ENCODE measurements around the gene DOCK2.

Gene DOCK2

DNA sequence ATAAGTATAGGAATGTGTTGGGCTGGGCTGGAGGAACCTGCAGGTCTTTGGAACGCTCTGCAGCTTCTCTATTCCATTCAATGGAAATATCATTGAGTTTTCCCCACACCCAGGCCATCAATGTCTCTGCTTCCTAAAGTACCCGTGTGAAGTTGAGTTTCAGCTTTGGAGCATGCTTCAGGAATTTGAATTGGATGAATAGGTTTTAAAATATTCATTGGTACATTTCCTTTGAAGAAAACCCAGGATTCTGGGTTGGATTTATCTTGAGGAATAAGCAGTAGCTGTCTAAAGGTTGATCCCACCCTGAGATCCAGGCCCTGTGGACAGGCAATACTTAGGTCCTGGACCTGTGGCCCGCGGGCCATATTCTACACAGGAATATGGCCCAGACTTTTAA, 306.0 kb downstream of the DOCK2 start:
- TF ChIP-seq, protein P1, sequence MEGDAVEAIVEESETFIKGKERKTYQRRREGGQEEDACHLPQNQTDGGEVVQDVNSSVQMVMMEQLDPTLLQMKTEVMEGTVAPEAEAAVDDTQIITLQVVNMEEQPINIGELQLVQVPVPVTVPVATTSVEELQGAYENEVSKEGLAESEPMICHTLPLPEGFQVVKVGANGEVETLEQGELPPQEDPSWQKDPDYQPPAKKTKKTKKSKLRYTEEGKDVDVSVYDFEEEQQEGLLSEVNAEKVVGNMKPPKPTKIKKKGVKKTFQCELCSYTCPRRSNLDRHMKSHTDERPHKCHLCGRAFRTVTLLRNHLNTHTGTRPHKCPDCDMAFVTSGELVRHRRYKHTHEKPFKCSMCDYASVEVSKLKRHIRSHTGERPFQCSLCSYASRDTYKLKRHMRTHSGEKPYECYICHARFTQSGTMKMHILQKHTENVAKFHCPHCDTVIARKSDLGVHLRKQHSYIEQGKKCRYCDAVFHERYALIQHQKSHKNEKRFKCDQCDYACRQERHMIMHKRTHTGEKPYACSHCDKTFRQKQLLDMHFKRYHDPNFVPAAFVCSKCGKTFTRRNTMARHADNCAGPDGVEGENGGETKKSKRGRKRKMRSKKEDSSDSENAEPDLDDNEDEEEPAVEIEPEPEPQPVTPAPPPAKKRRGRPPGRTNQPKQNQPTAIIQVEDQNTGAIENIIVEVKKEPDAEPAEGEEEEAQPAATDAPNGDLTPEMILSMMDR (conservative IDR thresholded peaks at IDR 0.05; ENCODE audit: low read depth, low read length), result no peak
- no peaks in the 10 kb centered on the region for H3K4me1 ChIP-seq (ENCODE audit: low read depth, poor library complexity, severe bottlenecking)
- no peak overlapping the region for H2AFZ ChIP-seq (ENCODE audit: low read depth)
- no peak overlapping the region for H3K4me2 ChIP-seq
- H3K27me3 ChIP-seq (ENCODE audit: insufficient read depth, low read depth), result no peaks in the 10 kb centered on the region
- no peaks in the 10 kb centered on the region for H3K79me2 ChIP-seq (ENCODE audit: insufficient read depth, low read depth)
- no peak overlapping the region for H3K9ac ChIP-seq
- H3K36me3 ChIP-seq (ENCODE audit: insufficient read depth), result no peaks in the 10 kb centered on the region
- no peaks in the 10 kb centered on the region for H4K20me1 ChIP-seq (ENCODE audit: insufficient read depth)
- no peak overlapping the region for H3K27ac ChIP-seq
- H3K4me3 ChIP-seq (IDR thresholded peaks at IDR 0.05; ENCODE audit: insufficient read depth, low read depth, low read length), result no peak overlapping the region

DNA sequence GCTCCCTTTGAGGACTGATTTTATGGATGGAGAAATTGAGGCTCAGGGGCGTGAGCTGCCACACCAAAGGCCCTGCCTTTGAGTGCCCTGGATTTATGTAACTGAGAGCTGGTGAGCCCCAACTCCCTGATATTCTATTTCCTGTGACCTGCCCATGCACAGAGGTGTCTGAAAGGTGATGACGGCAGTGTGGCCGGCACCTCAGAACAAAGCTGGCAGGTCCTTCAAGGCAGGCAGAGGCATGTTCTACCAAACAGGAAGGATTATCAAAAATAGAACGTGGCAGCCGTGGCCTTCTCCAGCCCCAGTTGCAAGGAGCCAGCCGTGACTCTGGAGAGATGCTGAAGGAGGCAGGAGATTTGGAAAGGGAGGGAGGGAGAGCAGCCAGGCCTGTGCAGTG, 307.0 kb downstream of the DOCK2 start:
- Histone ChIP-seq H2AFZ (ENCODE audit: low read depth) (no peak overlapping the region), H3K4me2 (no peak overlapping the region), H3K27ac (no peak overlapping the region), H3K79me2 (ENCODE audit: insufficient read depth, low read depth) (no peaks in the 10 kb centered on the region), H3K4me3 (IDR thresholded peaks at IDR 0.05; ENCODE audit: insufficient read depth, low read depth, low read length) (no peak overlapping the region), H3K4me1 (ENCODE audit: low read depth, poor library complexity, severe bottlenecking) (no peaks in the 10 kb centered on the region), H3K27me3 (ENCODE audit: insufficient read depth, low read depth) (no peaks in the 10 kb centered on the region), H4K20me1 (ENCODE audit: insufficient read depth) (no peaks in the 10 kb centered on the region), H3K36me3 (ENCODE audit: insufficient read depth) (no peaks in the 10 kb centered on the region), H3K9ac (no peak overlapping the region)
- TF ChIP-seq, protein P1 (conservative IDR thresholded peaks at IDR 0.05; ENCODE audit: low read depth, low read length), result no peak

DNA sequence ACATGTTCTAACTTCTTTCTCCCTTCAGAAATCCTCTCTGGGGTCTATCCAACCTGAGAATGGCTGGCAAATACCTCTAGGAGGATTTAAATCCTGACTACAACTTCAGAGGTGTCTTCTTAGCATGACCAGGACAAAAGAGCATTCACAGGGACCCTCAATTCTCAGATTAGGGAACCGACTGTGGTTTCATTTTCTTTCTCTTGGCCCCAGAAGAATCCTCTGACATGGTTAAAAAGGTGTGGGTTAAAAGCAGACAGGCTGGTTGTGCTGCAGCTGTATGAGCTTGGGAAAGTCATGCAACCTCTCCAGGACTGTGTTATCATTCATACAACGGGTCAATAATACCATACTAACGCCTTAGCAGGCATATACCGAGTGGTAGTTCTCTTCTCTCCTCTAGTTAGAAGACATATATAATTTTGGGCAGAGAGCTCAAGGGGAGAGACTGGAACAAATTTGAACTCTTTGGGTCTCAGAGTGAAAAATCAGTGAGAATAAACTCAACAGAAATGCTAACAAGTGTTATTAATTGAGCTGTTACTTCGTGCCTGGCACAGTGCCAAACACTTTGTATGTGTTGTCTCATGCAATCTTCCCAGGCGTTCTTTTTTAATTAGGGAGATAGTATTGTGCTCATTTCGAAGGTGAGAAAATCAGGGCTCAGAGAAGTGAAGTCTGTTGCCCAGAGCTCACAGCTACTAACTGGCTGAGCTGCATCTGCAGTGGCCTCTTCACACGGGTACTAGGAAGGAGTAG, 308.0 kb downstream of the DOCK2 start:
- Histone ChIP-seq H4K20me1 (ENCODE audit: insufficient read depth) (no peaks in the 10 kb centered on the region), H2AFZ (ENCODE audit: low read depth) (no peak overlapping the region), H3K4me2 (no peak overlapping the region)

DNA sequence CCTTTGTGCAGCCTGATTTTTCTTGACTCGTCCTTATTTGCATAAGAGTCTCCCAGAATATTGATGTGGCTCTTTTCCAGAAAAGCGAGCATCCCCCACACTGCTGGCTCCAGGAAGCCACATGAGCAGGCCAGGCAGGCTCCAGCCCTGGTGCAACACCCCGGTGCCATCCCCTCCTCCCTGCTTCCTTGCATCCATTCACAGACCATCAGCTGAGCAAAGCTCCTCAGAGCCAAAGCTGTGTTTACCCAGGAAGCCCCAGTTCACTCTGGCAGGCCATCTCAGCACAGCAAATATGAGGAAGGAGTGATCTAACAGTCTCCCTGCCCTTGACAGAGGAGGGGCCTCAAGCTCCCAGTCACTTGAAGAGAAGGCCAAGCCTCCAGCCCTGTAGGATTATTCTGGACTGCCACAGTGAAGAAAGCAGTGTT, 308.8 kb downstream of the DOCK2 start:
- Histone ChIP-seq H4K20me1 (ENCODE audit: insufficient read depth) (no peaks in the 10 kb centered on the region), H3K4me1 (ENCODE audit: low read depth, poor library complexity, severe bottlenecking) (no peaks in the 10 kb centered on the region), H3K27ac (no peak overlapping the region), H3K27me3 (ENCODE audit: insufficient read depth, low read depth) (no peaks in the 10 kb centered on the region), H3K9ac (no peak overlapping the region), H3K4me2 (no peak overlapping the region), H3K4me3 (IDR thresholded peaks at IDR 0.05; ENCODE audit: insufficient read depth, low read depth, low read length) (no peak overlapping the region), H3K79me2 (ENCODE audit: insufficient read depth, low read depth) (no peaks in the 10 kb centered on the region), H2AFZ (ENCODE audit: low read depth) (no peak overlapping the region), H3K36me3 (ENCODE audit: insufficient read depth) (no peaks in the 10 kb centered on the region)
- TF ChIP-seq, protein P1 (conservative IDR thresholded peaks at IDR 0.05; ENCODE audit: low read depth, low read length), result no peak

More for the DNA sequence above, 308.0 kb downstream of the DOCK2 start:
- H3K4me1 ChIP-seq (ENCODE audit: low read depth, poor library complexity, severe bottlenecking), result no peaks in the 10 kb centered on the region
- TF ChIP-seq, protein P1 (conservative IDR thresholded peaks at IDR 0.05; ENCODE audit: low read depth, low read length), result no peak
- no peak overlapping the region for H3K27ac ChIP-seq
- H3K79me2 ChIP-seq (ENCODE audit: insufficient read depth, low read depth), result no peaks in the 10 kb centered on the region
- no peak overlapping the region for H3K4me3 ChIP-seq (IDR thresholded peaks at IDR 0.05; ENCODE audit: insufficient read depth, low read depth, low read length)
- H3K27me3 ChIP-seq (ENCODE audit: insufficient read depth, low read depth), result no peaks in the 10 kb centered on the region
- H3K36me3 ChIP-seq (ENCODE audit: insufficient read depth), result no peaks in the 10 kb centered on the region
- H3K9ac ChIP-seq, result no peak overlapping the region

All from KMS-11 (cell line).